ENCODE measurements around the gene SSU72.

DNA sequence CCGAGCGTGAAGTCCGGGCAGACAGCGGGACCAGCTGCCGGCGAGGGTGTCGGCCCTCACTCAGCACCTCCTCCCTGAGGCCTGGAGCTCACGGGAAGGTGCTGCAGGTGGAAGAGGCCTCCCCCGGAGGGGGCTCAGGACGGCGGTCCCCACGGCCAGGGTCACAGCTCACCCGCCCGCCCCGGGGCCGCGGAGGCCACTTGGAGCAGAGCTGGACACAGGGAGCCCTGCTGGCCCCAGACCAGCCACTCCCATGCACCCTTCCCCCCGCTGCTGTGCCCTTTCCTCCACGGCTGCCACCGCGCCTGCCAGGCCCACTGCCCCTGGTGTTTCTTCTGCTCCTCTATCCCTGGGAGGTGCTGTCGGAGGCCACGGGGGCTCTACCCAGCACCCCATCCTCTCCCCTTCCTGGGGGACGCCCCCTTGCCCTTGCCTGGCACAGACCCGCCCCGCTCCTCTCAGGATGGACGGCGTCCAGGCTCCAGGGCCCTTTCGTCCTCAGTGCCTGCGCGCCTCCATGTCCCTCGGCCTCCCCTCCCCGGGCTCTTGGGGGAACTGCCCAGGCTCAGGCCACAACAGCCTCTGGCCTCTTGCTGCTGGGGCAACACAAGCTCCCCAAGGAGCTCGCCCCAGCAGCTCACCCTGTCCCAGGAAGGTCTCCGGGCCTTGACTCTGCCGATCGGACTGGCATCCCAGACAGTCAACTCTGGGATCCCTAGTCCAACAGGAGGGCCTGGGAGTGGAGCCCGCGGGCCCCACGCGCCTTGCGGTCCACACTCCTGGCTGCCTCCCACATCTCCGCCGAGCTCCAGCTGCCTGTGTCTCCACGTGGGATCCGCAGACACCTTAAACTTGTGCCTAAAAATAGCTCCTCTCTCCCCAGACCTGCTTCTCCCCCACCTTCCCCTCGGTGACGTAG is 38.4 kb downstream of the SSU72 start:
- no peak for TF ChIP-seq CTCF (conservative IDR thresholded peaks at IDR 0.05)
- TF ChIP-seq EZH2 (IDR thresholded peaks at IDR 0.05; ENCODE audit: low read depth): no peak
